Activated T-helper 17 cell treated with anti-CD3 and anti-CD28 coated beads, Interleukin-2, amount 50 U/mL, for 72 hours (primary cell): ENCODE results near the gene TRAPPC5. TPM values are rescaled to one million over a fixed set of nuclear protein-coding genes. Genes with fewer than 3 reads are reported as not detected.
"Not testable (repeated sequence)": the region's sequence is repeated elsewhere in the genome, so short reads cannot be mapped to it uniquely, and the experiment has no call there.

ENCODE experiments used
- ATAC-seq: fragments of 150-1000 bp; cut with Tn5 transposase; replicated peaks from 2 replicates; pipeline ENCODE4 v1.10.0; 2021; ENCODE audit warnings: mild to moderate bottlenecking, moderate library complexity
- H3K27ac Mint-ChIP-seq: one replicate; pipeline ENCODE4 v1.8.0; 2022; ENCODE audit warnings: mixed read lengths
- H3K27me3 Mint-ChIP-seq: one replicate; pipeline ENCODE4 v1.8.0; 2022; ENCODE audit warnings: mixed read lengths
- H3K36me3 Mint-ChIP-seq: one replicate; pipeline ENCODE4 v1.8.0; 2022; ENCODE audit warnings: low read depth, mild to moderate bottlenecking, mixed read lengths
- H3K4me1 Mint-ChIP-seq: one replicate; pipeline ENCODE4 v1.8.0; 2022; ENCODE audit warnings: mixed read lengths
- H3K4me3 Mint-ChIP-seq: one replicate; pipeline ENCODE4 v1.8.0; 2022; ENCODE audit warnings: mild to moderate bottlenecking, mixed read lengths
- H3K9me3 Mint-ChIP-seq: one replicate; pipeline ENCODE4 v1.8.0; 2022; ENCODE audit warnings: mixed read lengths
- total RNA-seq, 2 donors: library from RNA; stranded (reverse); gene quantifications; one replicate each; pipeline ENCODE4 v1.2.3, GENCODE V29; 2022

TRAPPC5 gene
- total RNA-seq, 2 donors from 2014 or later, result 61.8 to 82.5 TPM

- ATAC-seq, result no peak
- H3K27me3 Mint-ChIP-seq, result no peaks in the 10 kb centered on the region
- peaks cover 37% of the 10 kb centered on the region for H3K36me3 Mint-ChIP-seq
- no peak overlapping the region for H3K4me3 Mint-ChIP-seq
- peaks cover 11% of the 10 kb centered on the region for H3K4me1 Mint-ChIP-seq
- H3K9me3 Mint-ChIP-seq, result no peaks in the 10 kb centered on the region
- no peak overlapping the region for H3K27ac Mint-ChIP-seq
Measured at GRCh38 chr19:7642295-7643030, 38.2 kb upstream of the TRAPPC5 start.

GRCh38 chr19:7643031-7643415 lies 37.6 kb upstream of the TRAPPC5 start:
- H3K4me1 Mint-ChIP-seq, result peaks cover 11% of the 10 kb centered on the region
- H3K4me3 Mint-ChIP-seq, result no peak overlapping the region
- ATAC-seq, result no peak
- no peaks in the 10 kb centered on the region for H3K9me3 Mint-ChIP-seq
- H3K27me3 Mint-ChIP-seq, result no peaks in the 10 kb centered on the region
- H3K27ac Mint-ChIP-seq, result no peak overlapping the region
- peaks cover 32% of the 10 kb centered on the region for H3K36me3 Mint-ChIP-seq

GRCh38 chr19:7643629-7644549 lies 36.7 kb upstream of the TRAPPC5 start:
- ATAC-seq, result peak; percentile 45
- H3K27ac Mint-ChIP-seq, result not testable (repeated sequence)

GRCh38 chr19:7644550-7644877 lies 36.1 kb upstream of the TRAPPC5 start:
- peaks cover 23% of the 10 kb centered on the region for H3K36me3 Mint-ChIP-seq
- H3K27me3 Mint-ChIP-seq, result no peaks in the 10 kb centered on the region
- no peak overlapping the region for H3K4me3 Mint-ChIP-seq
- no peaks in the 10 kb centered on the region for H3K9me3 Mint-ChIP-seq
- no peak overlapping the region for H3K27ac Mint-ChIP-seq
- H3K4me1 Mint-ChIP-seq, result peaks cover 9% of the 10 kb centered on the region
- ATAC-seq, result no peak

More at GRCh38 chr19:7643629-7644549, 36.7 kb upstream of the TRAPPC5 start:
- not testable (repeated sequence) for H3K27me3 Mint-ChIP-seq, H3K9me3 Mint-ChIP-seq, H3K4me3 Mint-ChIP-seq
- Mint-ChIP-seq H3K4me1 (peaks cover 11% of the 10 kb centered on the region), H3K36me3 (peaks cover 30% of the 10 kb centered on the region)

- no peak overlapping the region for H3K4me3 Mint-ChIP-seq
Measured at GRCh38 chr19:7645163-7645562, 35.5 kb upstream of the TRAPPC5 start.

GRCh38 chr19:7645656-7646425 lies 34.8 kb upstream of the TRAPPC5 start:
- no peak overlapping the region for H3K4me3 Mint-ChIP-seq

More at GRCh38 chr19:7645163-7645562, 35.5 kb upstream of the TRAPPC5 start:
- H3K9me3 Mint-ChIP-seq, result no peaks in the 10 kb centered on the region
- H3K4me1 Mint-ChIP-seq, result peaks cover 3% of the 10 kb centered on the region
- H3K27me3 Mint-ChIP-seq, result no peaks in the 10 kb centered on the region
- peaks cover 17% of the 10 kb centered on the region for H3K36me3 Mint-ChIP-seq
- no peak for ATAC-seq
- no peak overlapping the region for H3K27ac Mint-ChIP-seq

GRCh38 chr19:7646426-7646700 lies 34.3 kb upstream of the TRAPPC5 start:
- Mint-ChIP-seq H3K4me1 (no peaks in the 10 kb centered on the region), H3K4me3 (no peak overlapping the region)
- no peak for ATAC-seq

More at GRCh38 chr19:7645656-7646425, 34.8 kb upstream of the TRAPPC5 start:
- no peaks in the 10 kb centered on the region for H3K9me3 Mint-ChIP-seq
- H3K27me3 Mint-ChIP-seq, result no peaks in the 10 kb centered on the region
- H3K27ac Mint-ChIP-seq, result no peak overlapping the region
- no peak for ATAC-seq
- H3K4me1 Mint-ChIP-seq, result no peaks in the 10 kb centered on the region
- peaks cover 14% of the 10 kb centered on the region for H3K36me3 Mint-ChIP-seq

GRCh38 chr19:7647156-7647555 lies 33.5 kb upstream of the TRAPPC5 start:
- H3K4me3 Mint-ChIP-seq, result no peak overlapping the region
- no peaks in the 10 kb centered on the region for H3K27me3 Mint-ChIP-seq
- no peak for ATAC-seq
- no peak overlapping the region for H3K27ac Mint-ChIP-seq
- H3K36me3 Mint-ChIP-seq, result peaks cover 14% of the 10 kb centered on the region
- H3K9me3 Mint-ChIP-seq, result no peaks in the 10 kb centered on the region
- peaks cover under 1% of the 10 kb centered on the region for H3K4me1 Mint-ChIP-seq

More at GRCh38 chr19:7646426-7646700, 34.3 kb upstream of the TRAPPC5 start:
- no peak overlapping the region for H3K27ac Mint-ChIP-seq
- H3K9me3 Mint-ChIP-seq, result no peaks in the 10 kb centered on the region
- H3K36me3 Mint-ChIP-seq, result peaks cover 14% of the 10 kb centered on the region
- H3K27me3 Mint-ChIP-seq, result no peaks in the 10 kb centered on the region

GRCh38 chr19:7648265-7649014 lies 32.2 kb upstream of the TRAPPC5 start:
- Mint-ChIP-seq H3K27me3 (no peaks in the 10 kb centered on the region), H3K36me3 (peaks cover 7% of the 10 kb centered on the region), H3K27ac (no peak overlapping the region), H3K4me1 (peaks cover 11% of the 10 kb centered on the region), H3K9me3 (no peaks in the 10 kb centered on the region), H3K4me3 (no peak overlapping the region)
- ATAC-seq, result no peak

GRCh38 chr19:7650148-7650547 lies 30.5 kb upstream of the TRAPPC5 start:
- no peaks in the 10 kb centered on the region for H3K27me3 Mint-ChIP-seq
- H3K4me1 Mint-ChIP-seq, result peaks cover 11% of the 10 kb centered on the region
- H3K36me3 Mint-ChIP-seq, result peaks cover 7% of the 10 kb centered on the region
- H3K27ac Mint-ChIP-seq, result no peak overlapping the region
- H3K4me3 Mint-ChIP-seq, result no peak overlapping the region
- ATAC-seq, result no peak
- H3K9me3 Mint-ChIP-seq, result no peaks in the 10 kb centered on the region

- Mint-ChIP-seq H3K9me3 (no peaks in the 10 kb centered on the region), H3K4me1 (peaks cover 11% of the 10 kb centered on the region), H3K36me3 (no peaks in the 10 kb centered on the region), H3K4me3 (peak overlapping the region; percentile 80), H3K27ac (peak overlapping the region; percentile 82), H3K27me3 (no peaks in the 10 kb centered on the region)
- peak; percentile 93 for ATAC-seq
Measured at GRCh38 chr19:7652061-7652641, 28.5 kb upstream of the TRAPPC5 start.

GRCh38 chr19:7654401-7654800 lies 26.2 kb upstream of the TRAPPC5 start:
- H3K9me3 Mint-ChIP-seq, result no peaks in the 10 kb centered on the region
- no peak overlapping the region for H3K27ac Mint-ChIP-seq
- H3K36me3 Mint-ChIP-seq, result no peaks in the 10 kb centered on the region
- H3K4me1 Mint-ChIP-seq, result peaks cover 11% of the 10 kb centered on the region
- ATAC-seq, result no peak
- no peaks in the 10 kb centered on the region for H3K27me3 Mint-ChIP-seq
- H3K4me3 Mint-ChIP-seq, result no peak overlapping the region

- no peaks in the 10 kb centered on the region for H3K36me3 Mint-ChIP-seq
- no peak for ATAC-seq
- peaks cover 11% of the 10 kb centered on the region for H3K4me1 Mint-ChIP-seq
- no peaks in the 10 kb centered on the region for H3K27me3 Mint-ChIP-seq
- no peak overlapping the region for H3K4me3 Mint-ChIP-seq
- H3K27ac Mint-ChIP-seq, result no peak overlapping the region
- H3K9me3 Mint-ChIP-seq, result no peaks in the 10 kb centered on the region
Measured at GRCh38 chr19:7655581-7655980, 25.1 kb upstream of the TRAPPC5 start.
